NCI-H1930 (cell line): ENCODE measurements around the gene CPA2.
"Not testable (repeated sequence)": the region's sequence is repeated elsewhere in the genome, so short reads cannot be mapped to it uniquely, and the experiment has no call there.

Experiments
- DNase-seq, 2 experiments: peaks; one replicate each; lab custom pipeline; 2025; lab: John Stamatoyannopoulos, UW

CPA2 gene

DNA sequence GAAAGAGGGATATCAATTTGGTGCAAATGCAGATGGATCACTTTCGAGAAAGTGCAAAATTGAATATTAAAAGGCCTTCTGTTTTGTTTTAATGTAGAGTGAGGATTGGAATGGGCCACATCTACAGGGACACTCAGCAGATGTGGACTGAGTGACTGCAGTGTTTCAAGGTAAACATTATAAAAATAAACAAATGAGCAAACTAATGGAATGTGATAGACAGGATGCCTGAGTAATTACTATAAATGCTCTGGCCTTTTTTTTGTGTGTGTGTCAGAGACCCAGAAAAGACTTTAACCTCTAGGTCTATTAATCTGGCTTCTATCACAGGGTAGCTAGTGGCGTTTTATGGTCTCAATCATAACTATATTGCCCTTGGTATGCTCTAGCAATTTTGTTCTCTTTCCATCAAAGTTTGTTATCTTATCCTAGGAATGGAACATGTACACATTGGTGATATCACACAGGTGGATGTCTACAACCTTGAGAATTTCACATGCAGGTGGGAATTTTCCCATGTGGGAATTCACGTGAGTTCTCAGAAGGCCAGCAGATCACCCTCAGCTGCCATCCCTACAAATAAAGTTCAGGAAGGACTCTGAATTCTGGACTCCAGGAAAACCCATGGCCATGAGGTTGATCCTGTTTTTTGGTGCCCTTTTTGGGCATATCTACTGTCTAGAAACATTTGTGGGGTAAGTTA, at the start of gene CPA2:
Gene CPA2 (plus strand): TSS at position 606 of the 703 bp plus-strand sequence. CDS start 19 bp downstream, at position 625.
- DNase-seq: no peak

DNA sequence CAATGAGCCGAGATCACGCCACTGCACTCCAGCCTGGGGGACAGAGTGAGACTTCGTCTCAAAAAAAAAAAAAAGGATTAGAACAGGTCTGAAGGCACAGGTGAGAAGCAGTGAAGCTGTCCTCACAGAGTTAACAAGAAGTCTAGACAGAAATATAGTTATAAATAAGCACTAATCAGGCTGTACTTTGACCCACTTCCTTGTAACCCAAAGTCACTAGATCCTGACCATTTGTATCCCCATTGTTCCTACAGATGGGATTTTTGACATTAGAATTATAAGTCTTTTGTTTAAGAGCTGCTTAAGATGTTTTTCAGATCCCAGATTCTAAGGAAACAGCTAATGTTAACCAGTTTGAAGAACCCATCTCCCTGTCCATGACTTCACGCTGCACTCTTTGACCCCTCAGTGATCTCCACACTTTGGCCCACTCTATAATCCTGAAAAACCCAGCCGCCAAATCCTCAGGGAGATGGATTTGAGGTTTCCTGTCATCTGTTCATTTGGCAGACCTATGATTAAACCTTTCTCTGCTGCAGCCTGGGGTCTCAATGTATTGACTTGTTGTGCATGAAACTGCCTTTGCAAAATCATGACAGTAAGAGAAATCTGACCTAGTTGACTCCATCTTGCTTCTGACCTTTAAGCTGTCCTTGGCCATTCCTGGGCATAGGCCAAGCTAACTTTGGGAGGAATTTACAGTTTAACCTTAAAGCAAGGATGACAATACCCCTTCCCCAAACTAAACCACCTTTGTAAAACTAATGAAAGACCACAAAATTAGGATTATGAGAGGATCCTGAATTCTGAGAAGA, 47.6 kb upstream of the CPA2 start:
- DNase-seq: no peak

DNA sequence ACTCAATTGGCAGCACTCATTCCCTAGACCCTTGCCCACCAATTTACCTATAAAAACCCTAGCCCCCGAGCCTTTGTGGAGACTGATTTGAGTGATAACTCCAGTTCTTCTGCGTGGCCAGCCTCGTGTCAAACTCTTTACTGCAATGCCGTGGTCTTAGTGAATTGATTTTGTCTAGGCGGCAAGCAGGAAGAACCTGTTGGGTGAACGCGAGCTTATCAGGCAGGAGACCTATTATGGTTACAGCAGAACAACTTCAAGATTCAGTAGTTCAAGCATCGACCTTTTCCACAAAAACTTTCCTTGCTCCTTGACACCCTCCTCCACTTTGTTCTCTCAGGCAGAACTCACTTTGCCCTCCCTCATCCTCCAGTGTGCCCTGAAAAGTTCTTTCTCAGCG, 46.8 kb upstream of the CPA2 start:
- no peak for DNase-seq

DNA sequence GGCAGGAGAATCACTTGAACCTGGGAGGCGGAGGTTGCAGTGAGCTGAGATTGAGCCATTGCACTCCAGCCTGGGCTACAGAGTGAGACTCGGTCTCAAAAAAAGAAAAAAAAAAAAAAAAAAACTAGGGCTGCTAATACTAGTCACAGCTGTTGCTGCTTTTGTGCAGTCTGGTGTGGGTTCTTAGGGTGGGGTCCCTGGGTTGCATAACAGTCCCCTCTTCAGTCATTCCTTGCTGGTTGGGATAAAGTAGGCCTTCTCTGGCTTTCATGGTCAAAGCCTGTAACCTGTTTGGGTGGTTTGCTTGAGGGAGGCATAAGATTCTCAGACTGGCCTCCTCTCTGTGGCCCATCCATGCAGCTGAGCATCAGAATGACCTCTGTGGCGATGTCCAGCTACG, 44.9 kb upstream of the CPA2 start:
- no peak for DNase-seq

DNA sequence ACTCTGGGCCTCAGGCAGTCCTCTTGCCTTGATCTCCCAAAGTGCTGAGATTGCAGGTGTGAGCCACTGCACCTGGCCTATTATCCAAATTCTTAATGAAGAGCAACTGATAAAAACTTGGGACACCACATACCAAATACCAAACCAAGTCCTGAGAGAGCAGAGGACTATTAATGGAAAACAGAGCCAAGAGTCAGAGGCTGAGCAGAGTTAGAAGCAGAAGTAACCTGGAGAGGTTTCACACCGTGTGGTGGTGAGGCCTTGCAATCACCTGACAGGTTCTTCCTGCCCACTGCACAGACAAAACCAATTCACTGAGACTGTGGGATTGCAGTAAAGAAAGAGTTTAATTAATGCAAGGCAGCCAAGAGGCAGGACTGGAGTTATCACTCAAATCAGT, 43.0 kb upstream of the CPA2 start:
- DNase-seq: no peak

DNA sequence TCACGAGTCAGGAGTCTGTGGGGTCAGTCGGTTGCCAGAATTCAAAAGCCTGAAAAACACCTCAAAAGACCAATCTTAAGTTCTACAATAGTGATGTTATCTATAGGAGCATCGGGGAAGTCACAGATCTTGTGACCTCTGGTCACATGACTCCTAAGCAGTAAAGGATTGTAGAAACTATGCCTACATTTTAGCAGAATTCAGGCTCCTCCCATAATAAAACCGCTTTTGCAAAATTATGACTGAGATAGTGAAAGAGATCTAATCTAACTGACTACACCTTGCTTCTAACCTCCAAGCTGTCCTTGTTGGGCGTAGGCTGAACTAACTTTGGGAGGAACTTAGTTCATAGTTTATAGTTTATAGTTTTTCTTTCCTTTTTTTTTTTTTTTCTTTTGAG, 42.5 kb upstream of the CPA2 start:
- no peak for DNase-seq

DNA sequence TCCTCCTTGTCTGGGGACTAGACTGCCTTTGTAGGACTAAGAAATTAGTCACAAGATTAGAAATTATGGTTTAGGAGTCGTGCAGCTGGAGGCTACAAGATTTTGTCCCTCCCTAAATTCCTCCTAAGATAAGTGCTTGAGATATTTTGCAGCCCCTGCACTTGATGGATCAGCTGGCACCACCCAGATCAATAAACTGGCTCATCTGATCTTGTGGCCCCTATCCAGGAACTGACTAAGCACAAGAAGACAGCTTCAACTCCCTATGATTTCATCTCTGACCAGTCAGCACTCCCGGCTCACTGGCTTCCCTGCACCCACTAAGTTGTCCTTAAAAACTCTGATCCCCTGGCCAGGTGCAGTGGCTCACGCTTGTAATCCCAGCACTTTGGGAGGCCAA, 41.7 kb upstream of the CPA2 start:
- DNase-seq: not testable (repeated sequence)

DNA sequence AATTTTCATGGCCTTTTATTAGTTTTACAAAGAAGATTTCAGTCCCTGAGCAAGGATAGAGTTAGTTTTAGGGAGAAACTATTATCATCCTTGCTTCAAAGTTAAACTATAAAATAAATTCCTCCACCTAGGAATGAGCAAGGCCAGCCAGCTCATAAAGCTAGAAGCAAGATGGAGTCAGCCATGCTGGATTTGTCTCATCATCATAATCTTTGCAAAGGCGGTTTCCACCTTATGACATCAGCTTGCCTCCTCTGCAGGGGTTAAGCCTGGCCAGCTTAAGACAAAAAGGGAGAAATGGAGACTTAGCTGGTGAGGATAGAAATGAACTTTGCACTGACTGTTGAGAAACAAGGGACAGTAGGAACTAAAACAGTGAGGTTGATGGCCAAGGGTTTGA, 40.3 kb upstream of the CPA2 start:
- DNase-seq: no peak

DNA sequence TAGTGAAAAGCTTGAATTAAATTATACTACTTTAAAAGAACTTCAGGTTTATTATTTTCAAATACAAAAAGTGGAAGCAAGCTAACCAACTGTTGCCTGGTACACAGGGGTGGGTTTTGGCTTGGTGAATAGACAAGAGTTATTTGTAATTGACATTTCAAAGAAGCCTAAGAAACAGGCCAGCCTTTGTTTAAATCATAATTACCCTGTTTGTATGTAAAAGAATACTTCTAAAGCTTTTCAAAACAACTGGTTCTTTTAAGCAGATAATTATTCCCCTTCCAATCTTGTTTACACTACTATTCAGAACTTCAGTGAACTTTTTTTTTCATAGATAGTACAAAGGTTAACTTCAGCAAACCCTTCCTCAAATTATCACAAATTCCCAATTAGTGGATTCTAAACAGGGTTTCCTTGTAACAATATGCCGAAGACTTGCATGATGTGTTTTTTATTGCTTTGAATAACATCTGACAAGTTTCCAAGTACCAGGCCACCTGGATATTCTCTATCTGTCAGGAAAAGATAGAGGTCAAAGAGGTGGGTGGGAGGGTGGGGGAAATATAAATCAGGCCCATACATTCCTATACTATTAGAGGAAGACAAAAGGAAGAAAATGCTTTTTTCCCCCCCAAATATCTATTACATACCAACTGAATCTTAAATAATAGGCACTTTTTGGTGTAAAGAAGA, 38.6 kb upstream of the CPA2 start:
- no peak for DNase-seq

DNA sequence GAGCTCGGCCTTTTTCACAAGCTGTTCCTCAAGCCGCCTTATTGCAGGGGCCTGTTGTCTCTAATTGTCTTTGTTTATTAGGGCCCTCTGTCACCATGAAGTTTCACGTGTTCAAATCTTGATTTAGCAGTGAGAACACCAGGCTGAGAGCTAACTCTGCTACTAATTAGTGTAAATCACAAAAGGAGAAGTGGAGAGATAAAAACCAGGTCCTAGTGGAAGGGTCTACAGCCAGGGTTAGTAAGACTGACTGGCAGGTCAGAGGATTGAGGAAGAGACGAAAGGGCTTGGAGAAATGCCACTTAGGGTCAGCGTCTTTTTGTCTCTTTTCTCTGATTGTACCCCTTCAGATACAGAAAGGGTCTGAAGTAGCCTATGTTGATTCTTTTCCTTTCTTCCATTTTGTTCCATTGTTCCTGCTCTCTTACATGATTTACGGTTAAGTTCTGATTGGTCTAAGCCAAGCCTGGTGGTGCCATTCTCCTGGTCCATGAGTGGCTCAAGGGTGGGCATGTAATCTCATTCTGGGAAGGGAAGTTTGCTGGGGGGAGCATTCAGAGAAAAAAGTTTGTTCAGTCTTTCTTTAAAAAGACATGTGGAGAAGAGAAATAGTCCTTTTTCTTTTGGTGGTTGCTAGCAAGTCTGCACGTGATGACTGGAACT, 37.7 kb upstream of the CPA2 start:
- DNase-seq: no peak

DNA sequence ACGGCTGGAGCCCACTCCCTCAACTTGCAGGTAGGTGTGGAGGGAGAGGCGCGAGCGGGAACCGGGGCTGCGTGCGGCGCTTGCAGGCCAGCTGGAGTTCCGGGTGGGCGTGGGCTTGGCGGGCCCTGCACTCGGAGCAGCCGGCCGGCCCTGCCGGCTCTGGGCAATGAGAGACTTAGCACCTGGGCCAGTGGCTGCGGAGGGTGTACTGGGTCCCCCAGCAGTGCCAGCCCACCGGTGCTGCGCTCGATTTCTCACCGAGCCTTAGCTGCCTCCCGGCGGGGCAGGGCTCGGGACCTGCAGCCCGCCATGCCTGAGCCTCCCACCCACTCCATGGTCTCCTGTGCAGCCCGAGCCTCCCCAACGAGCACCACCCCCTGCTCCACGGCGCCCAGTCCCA, 36.7 kb upstream of the CPA2 start:
- DNase-seq: not testable (repeated sequence)

DNA sequence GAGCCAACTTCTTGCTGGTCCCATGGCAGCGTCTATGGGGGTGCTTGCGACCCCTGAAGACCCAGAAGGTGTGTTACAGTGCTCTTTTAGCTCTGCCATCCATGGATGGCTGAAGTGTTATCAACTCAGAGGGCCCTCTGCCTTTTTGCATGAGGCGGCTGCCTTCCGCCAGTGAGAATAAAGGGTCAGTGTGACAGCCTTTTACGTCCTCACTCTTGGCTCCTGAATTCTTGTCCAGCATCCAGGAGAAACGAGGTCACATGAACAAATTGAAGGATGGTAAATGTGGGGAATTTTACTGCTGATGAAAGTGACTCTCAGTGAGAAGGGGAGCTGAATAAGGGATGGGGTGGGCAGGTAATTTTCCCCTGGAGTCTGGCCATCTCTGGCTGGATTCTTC, 34.9 kb upstream of the CPA2 start:
- no peak for DNase-seq

DNA sequence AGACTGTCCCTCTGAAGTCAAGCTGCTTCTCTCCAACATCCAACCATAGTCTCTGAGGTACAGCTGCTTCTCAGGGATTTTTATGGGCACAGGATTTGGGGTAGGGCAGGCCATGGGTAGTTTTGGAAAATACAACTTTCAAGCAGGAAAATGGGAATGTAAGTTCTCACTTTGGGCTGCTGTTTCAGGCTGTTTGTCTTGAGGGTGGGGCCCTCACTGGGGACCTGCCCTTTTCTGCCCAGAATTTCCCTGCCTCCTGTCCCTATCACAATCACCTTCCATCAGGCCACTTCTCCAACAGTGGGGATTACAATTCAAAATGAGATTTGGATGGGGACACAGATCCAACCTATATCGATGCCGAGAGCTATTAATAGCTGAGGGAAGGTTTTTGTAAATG, 34.5 kb upstream of the CPA2 start:
- DNase-seq: no peak

DNA sequence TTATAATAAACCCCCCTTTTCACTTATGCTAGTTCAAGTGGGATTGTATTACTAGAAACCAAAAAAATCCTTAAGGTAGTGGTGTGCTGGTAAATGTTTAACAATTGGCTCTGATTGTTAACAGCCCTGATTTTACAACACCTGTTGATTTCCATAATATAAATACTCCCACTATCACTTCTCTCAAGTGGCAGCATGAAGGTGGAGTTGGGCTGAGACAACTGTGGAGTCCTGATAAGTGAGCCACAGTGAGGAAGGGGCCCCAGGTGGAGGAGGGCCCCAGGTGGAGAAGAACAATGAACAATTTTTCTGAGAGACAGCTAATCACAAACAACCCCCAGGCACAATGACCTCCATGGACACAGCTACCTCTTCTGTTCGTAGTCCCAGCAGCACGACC, 32.6 kb upstream of the CPA2 start:
- DNase-seq: no peak

DNA sequence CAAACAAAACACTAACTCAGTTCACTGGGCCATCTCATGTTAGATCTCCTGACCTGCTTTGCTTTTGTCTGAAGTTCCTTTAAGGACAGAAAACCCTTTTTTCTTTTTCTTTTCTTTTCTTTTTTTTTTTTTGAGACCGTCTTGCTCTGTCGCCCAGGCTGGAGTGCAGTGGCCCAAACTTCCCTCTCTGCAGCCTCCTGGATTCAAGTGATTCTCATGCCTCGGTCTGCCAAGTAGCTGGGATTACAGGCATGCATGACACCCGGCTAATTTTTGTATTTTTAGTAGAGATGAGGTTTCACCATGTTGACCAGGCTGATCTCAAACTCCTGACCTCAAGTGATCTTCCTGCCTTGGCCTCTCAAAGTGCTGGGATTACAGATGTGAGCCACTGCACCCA, 30.3 kb upstream of the CPA2 start:
- DNase-seq: not testable (repeated sequence)

DNA sequence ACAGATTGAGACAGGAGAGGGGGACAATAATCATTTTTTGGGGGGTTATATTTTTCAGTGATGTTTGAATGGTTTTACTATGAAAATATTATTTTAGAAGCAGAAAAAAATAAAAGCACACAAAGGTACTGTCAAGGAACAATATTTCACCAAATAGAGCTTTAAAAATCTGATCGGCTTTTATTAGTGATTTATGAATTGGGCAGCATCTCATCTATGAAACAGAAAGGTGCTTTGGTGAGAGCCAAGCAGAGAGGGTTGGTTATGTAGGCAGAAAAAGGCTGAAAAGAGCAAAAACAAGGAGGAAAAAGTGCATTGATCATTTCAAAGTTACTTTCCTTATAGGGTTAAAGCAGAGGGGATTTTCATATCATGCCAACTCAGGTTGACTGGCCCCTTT, 26.4 kb upstream of the CPA2 start:
- no peak for DNase-seq

DNA sequence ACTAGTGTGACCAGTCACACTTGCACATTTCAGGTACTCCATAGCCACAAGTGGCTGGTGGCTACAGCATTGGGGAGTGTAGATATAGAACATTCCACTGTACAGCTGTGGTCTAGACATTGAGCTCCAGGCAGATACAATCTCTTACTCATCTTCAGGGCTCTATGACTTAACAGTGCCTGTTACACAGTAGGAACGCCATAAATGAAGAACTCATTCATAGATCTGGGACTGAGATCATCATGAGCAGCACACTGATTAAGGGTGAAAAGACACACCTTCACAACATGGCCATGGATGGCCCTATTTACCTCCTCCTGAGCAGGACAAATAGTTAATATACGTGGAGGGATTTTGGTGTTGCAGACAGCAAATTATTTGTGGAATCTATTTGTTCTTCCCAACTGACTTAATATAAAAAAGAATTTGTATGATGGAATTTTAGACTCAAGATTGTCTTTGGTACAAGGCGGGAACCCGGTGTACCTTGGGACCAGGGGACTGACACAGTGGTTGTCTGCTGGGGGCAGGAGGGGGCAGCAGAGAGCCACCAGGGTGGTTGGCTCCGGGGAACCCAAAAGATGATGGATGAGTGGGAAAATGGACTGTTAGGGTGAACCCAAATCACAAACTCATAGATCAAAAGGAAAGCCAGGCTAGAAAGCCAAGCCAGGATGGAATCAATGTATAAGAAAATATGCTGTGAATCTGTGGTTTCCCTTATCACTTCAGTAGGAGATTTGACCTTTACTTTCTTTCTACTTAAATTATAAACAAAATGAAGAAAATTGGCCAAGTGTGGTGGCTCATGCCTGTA, 24.3 kb upstream of the CPA2 start:
- DNase-seq: peak in 1 of 2 experiments; percentile 41

DNA sequence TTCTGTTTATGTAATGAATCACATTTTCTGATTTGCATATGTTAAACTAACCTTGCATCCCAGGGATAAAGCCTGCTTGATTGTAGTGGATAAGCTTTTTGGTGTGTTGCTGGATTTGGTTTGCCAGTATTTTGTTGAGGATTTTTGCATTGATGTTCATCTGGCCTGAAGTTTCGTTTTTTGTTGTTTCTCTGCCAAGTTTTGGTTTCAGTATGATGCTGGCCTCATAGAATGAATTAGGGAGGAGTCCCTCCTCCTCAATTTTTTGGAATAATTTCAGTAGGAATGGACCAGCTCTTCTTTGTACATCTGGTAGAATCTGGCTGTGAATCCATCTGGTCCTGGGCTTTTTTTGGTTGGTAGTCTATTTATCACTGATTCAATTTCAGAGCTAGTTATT, 23.2 kb upstream of the CPA2 start:
- not testable (repeated sequence) for DNase-seq

DNA sequence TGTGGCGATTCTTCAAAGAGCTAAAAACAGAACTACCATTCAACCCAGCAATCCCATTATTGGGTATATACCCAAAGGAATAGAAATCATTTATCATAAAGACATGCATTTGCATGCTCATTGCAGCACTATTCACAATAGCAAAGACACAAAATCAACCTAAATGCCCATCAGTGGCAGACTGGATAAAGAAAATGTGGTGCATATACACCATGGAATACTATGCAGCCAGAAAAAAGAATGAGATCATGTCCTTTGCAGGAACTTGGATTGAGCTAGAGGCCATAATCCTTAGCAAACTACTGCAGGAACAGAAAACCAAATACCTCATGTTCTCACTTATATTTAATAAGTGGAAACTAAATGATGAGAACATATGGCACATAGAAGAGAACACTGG, 20.2 kb upstream of the CPA2 start:
- DNase-seq: not testable (repeated sequence)

DNA sequence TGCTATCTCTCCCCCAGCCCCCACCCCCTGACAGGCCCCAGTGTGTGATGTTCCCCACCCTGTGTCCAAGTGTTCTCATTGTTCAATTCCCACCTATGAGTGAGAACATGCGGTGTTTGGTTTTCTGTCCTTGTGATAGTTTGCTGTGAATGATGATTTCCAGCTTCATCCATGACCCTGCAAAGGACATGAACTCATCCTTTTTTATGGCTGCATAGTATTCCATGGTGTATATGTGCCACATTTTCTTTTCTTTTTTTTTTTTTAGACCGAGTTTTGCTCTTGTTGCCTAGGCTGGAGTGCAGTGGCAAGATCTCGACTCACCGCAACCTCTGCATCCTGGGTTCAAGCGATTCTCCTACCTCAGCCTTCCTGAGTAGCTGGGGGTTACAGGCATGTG, 17.8 kb upstream of the CPA2 start:
- not testable (repeated sequence) for DNase-seq

DNA sequence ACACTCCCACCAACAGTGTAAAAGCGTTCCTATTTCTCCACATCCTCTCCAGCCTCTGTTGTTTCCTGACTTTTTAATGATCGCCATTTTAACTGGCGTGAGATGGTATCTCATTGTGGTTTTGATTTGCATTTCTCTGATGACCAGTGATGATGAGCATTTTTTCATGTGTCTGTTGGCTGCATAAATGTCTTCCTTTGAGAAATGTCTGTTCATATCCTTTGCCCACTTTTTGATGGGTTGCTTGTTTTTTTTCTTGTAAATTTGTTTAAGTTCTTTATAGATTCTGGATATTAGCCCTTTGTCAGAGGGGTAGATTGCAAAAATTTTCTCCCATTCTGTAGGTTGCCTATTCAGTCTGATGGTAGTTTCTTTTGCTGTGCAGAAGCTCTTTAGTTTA, 17.0 kb upstream of the CPA2 start:
- DNase-seq: not testable (repeated sequence)

DNA sequence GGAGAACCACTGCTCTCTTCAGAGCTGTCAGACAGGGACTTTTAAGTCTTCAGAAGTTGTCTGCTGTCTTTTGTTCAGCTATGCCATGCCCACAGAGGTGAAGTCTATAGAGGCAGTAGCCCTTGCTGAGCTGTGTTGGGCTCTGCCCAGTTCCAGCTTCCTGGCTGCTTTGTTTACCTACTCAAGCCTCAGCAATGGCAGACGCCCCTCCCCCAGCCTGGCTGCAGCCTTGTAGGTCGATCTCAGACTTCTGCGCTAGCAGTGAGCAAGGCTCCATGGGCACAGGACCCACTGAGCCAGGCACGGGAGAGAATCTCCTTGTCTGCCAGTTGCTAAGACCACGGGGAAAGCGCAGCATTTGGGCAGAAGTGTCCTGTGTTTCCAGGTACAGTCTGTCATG, 12.1 kb upstream of the CPA2 start:
- DNase-seq: no peak
